A549 (cell line): Measurements from ENCODE around the gene CNST.

Experiments
- PHF8 ChIP-seq: fragments of 200-600 bp; sonication (generic); IDR thresholded peaks from 2 replicates; pipeline ENCODE4 v1.6.1; 2016; ENCODE audit warnings: low read depth, mild to moderate bottlenecking, antibody characterized with exemption, moderate library complexity, borderline replicate concordance
- SMC3 ChIP-seq: fragments of >200 bp; sonication (Bioruptor Twin); formaldehyde crosslinking; IDR thresholded peaks from 3 replicates; pipeline ENCODE4 v1.6.1; 2018; ENCODE audit warnings: inconsistent platforms
- USF2 ChIP-seq: fragments of 450-650 bp; IDR thresholded peaks from 2 replicates; pipeline ENCODE4 v1.6.1; 2014; ENCODE audit warnings: antibody characterized with exemption
- TF ChIP-seq, protein P1 (sequence below): fragments of >200 bp; sonication (Bioruptor Twin); formaldehyde crosslinking; IDR thresholded peaks from 3 replicates; pipeline ENCODE4 v1.5.1; 2016

- TF ChIP-seq, protein P1, sequence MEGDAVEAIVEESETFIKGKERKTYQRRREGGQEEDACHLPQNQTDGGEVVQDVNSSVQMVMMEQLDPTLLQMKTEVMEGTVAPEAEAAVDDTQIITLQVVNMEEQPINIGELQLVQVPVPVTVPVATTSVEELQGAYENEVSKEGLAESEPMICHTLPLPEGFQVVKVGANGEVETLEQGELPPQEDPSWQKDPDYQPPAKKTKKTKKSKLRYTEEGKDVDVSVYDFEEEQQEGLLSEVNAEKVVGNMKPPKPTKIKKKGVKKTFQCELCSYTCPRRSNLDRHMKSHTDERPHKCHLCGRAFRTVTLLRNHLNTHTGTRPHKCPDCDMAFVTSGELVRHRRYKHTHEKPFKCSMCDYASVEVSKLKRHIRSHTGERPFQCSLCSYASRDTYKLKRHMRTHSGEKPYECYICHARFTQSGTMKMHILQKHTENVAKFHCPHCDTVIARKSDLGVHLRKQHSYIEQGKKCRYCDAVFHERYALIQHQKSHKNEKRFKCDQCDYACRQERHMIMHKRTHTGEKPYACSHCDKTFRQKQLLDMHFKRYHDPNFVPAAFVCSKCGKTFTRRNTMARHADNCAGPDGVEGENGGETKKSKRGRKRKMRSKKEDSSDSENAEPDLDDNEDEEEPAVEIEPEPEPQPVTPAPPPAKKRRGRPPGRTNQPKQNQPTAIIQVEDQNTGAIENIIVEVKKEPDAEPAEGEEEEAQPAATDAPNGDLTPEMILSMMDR = peak; percentile 88
- TF ChIP-seq PHF8 (no peak), USF2 (no peak), SMC3 (peak; percentile 66)
Observed at GRCh38 chr1:246699095-246699735, 133.0 kb downstream of the CNST start.
